Liver (tissue), 3 donors: ENCODE results near the gene PMS1.

Source experiments
- EGR1 ChIP-seq, 2 donors: IDR thresholded peaks; 2 replicates each; pipeline ENCODE4 v1.6.1; 2016 to 2018; ENCODE audit warnings: antibody characterized with exemption in 2 of 2, low read depth in 2 of 2
- GABPA ChIP-seq, 2 donors: IDR thresholded peaks in 1 of 2; conservative IDR thresholded peaks in 1 of 2; 2 replicates each; pipeline ENCODE4 v1.6.1; 2016; ENCODE audit warnings: antibody characterized with exemption in 2 of 2, mild to moderate bottlenecking in 1 of 2, moderate library complexity in 1 of 2
- JUND ChIP-seq, 2 donors: IDR thresholded peaks; 2 replicates each; pipeline ENCODE4 v1.6.1; 2016; ENCODE audit warnings: antibody characterized with exemption in 2 of 2
- RAD21 ChIP-seq, 2 donors: IDR thresholded peaks; 2 replicates each; pipeline ENCODE4 v1.6.1; 2016; ENCODE audit warnings: antibody characterized with exemption in 2 of 2, mild to moderate bottlenecking in 2 of 2
- REST ChIP-seq: IDR thresholded peaks from 2 replicates; pipeline ENCODE4 v1.6.1; 2016; ENCODE audit warnings: antibody characterized with exemption, mild to moderate bottlenecking
- RXRA ChIP-seq, 2 donors: IDR thresholded peaks; 2 replicates each; pipeline ENCODE4 v1.6.1; 2017 to 2018; ENCODE audit warnings: antibody characterized with exemption in 2 of 2, mild to moderate bottlenecking in 1 of 2
- SP1 ChIP-seq: IDR thresholded peaks from 2 replicates; pipeline ENCODE4 v1.6.1; 2018; ENCODE audit warnings: antibody characterized with exemption, mild to moderate bottlenecking
- TAF1 ChIP-seq: conservative IDR thresholded peaks from 2 replicates; pipeline ENCODE4 v1.6.1; 2016; ENCODE audit warnings: antibody characterized with exemption, mild to moderate bottlenecking
- ZBTB33 ChIP-seq: IDR thresholded peaks from 2 replicates; pipeline ENCODE4 v1.6.1; 2016; ENCODE audit warnings: antibody characterized with exemption
- TF ChIP-seq, protein P1 (sequence below): fragments of 150-350 bp; IDR thresholded peaks from 2 replicates; pipeline ENCODE4 v1.5.1; 2017; ENCODE audit warnings: improper control_type of control experiment, low read depth, low read length; ENCODE audit not compliant: missing input control
- TF ChIP-seq, protein P2 (sequence below): IDR thresholded peaks from 2 replicates; pipeline ENCODE4 v1.6.1; 2016; ENCODE audit warnings: antibody characterized with exemption
- donor health status: healthy.
- donor health status: healthy.

- TF ChIP-seq, protein P1, sequence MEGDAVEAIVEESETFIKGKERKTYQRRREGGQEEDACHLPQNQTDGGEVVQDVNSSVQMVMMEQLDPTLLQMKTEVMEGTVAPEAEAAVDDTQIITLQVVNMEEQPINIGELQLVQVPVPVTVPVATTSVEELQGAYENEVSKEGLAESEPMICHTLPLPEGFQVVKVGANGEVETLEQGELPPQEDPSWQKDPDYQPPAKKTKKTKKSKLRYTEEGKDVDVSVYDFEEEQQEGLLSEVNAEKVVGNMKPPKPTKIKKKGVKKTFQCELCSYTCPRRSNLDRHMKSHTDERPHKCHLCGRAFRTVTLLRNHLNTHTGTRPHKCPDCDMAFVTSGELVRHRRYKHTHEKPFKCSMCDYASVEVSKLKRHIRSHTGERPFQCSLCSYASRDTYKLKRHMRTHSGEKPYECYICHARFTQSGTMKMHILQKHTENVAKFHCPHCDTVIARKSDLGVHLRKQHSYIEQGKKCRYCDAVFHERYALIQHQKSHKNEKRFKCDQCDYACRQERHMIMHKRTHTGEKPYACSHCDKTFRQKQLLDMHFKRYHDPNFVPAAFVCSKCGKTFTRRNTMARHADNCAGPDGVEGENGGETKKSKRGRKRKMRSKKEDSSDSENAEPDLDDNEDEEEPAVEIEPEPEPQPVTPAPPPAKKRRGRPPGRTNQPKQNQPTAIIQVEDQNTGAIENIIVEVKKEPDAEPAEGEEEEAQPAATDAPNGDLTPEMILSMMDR, result no peak
- TF ChIP-seq JUND (IDR thresholded peaks at IDR 0.05), result no peak
- TF ChIP-seq RAD21 (IDR thresholded peaks at IDR 0.05), result no peak
- TF ChIP-seq SP1, result no peak
- TF ChIP-seq, protein P2, sequence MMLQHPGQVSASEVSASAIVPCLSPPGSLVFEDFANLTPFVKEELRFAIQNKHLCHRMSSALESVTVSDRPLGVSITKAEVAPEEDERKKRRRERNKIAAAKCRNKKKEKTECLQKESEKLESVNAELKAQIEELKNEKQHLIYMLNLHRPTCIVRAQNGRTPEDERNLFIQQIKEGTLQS, result no peak
- TF ChIP-seq ZBTB33, result no peak
- TF ChIP-seq REST, result no peak
- no peak for TF ChIP-seq EGR1 (IDR thresholded peaks at IDR 0.05; ENCODE audit: low read depth in 2 of 2)
- no peak for TF ChIP-seq TAF1
- no peak for TF ChIP-seq GABPA (IDR thresholded peaks at IDR 0.05 in 1 of 2, conservative IDR thresholded peaks at IDR 0.05 in 1 of 2)
- TF ChIP-seq RXRA (IDR thresholded peaks at IDR 0.05), result no peak
These were observed 74.0 kb downstream of the PMS1 start for GRCh38 chr2:189858291-189858690.
